K562 (cell line): Measurements from ENCODE around the gene CXCR3. TPM values are rescaled to one million over a fixed set of nuclear protein-coding genes. Genes with fewer than 3 reads are reported as not detected.

ENCODE experiments used
- ATAC-seq: fragments of 200-7000 bp; cut with Tn5 transposase; 3 replicates; pipeline ENCODE4 v1.9.1; 2020; ENCODE audit warnings: moderate library complexity
- BruUV-seq: library from RNA; stranded (reverse); fragments of 400-500 nt; replicated peaks from 2 replicates; lab custom pipeline; 2021; lab: Mats Ljungman, UMichigan
- CTCF ChIA-PET: fragments of 300-600 bp; formaldehyde crosslinking; extraction: SDS; loops from one replicate; lab custom pipeline; 2021; ENCODE audit warnings: low intra/inter-chr PET ratio; lab: Yijun Ruan, JAX
- POLR2A ChIA-PET: fragments of 300-600, 350-650 bp; sonication (Branson Sonifier 250); formaldehyde crosslinking; extraction: SDS; loops from one replicate; lab custom pipeline; 2021; ENCODE audit warnings: antibody characterized with exemption, inconsistent platforms; lab: Yijun Ruan, JAX
- DNase-seq, 4 experiments: peaks; one replicate each; pipeline versions ENCODE4 v3.0.0 to v3.0.0-alpha.2; 2011 to 2018; ENCODE audit warnings: low spot score in 3 of 4, mixed read lengths in 3 of 4; ENCODE audit errors: extremely low read depth in 1 of 4
- FAIRE-seq: peaks from 2 replicates; lab custom pipeline; 2011; peaks lifted over from hg19 to GRCh38; lab: Jason Lieb, UNC
- H2AFZ ChIP-seq: 2 replicates; pipeline ENCODE4 v1.6.0; 2011; ENCODE audit warnings: low read depth, low read length, control low read depth, inconsistent platforms
- H3K27ac ChIP-seq: fragments of 200-600 bp; 3 replicates; pipeline ENCODE4 v1.8.0; 2011; ENCODE audit warnings: low read depth, mild to moderate bottlenecking, control low read depth, inconsistent platforms, low read length, moderate library complexity, mixed read lengths; ENCODE audit errors: extremely low read depth
- H3K27me3 ChIP-seq, 2 experiments: fragments of 300-600 bp in 1 of 2; 2 replicates in 1 of 2; 3 replicates in 1 of 2; pipeline versions ENCODE4 v1.6.0 to v1.8.0; 2011; ENCODE audit warnings: inconsistent platforms in 2 of 2, low read length in 2 of 2, mild to moderate bottlenecking in 1 of 2, mixed read lengths in 1 of 2, moderate library complexity in 1 of 2; ENCODE audit not compliant: control insufficient read depth in 2 of 2, insufficient read depth in 2 of 2
- H3K36me3 ChIP-seq: fragments of 300-600 bp; 3 replicates; pipeline ENCODE4 v1.8.0; 2011; ENCODE audit warnings: mild to moderate bottlenecking, low read length, inconsistent platforms; ENCODE audit not compliant: control insufficient read depth, insufficient read depth
- H3K4me1 ChIP-seq, 2 experiments: fragments of 200-600 bp in 1 of 2; replicated peaks in 1 of 2; 2 replicates in 1 of 2; 3 replicates in 1 of 2; pipeline versions ENCODE4 v1.5.1 to v1.8.0; 2011; ENCODE audit warnings: inconsistent platforms in 2 of 2, low read length in 2 of 2, mild to moderate bottlenecking in 1 of 2, mixed read lengths in 1 of 2, moderate library complexity in 1 of 2; ENCODE audit not compliant: control insufficient read depth in 2 of 2, insufficient read depth in 2 of 2
- H3K4me2 ChIP-seq: 2 replicates; pipeline ENCODE4 v1.6.1; 2011; ENCODE audit warnings: low read length, control low read depth, inconsistent platforms, mixed read lengths; ENCODE audit not compliant: insufficient read depth
- H3K4me3 ChIP-seq: fragments of 200-600 bp; sonication (generic), shearing (Covaris generic); 2 replicates; pipeline ENCODE4 v1.5.1; 2016; ENCODE audit warnings: control low read depth, inconsistent platforms
- H3K79me2 ChIP-seq: fragments of 200-600 bp; 3 replicates; pipeline ENCODE4 v1.8.0; 2011; ENCODE audit warnings: low read length, inconsistent platforms; ENCODE audit not compliant: control insufficient read depth, insufficient read depth
- H3K9ac ChIP-seq, 2 experiments: 2 replicates each; pipeline versions ENCODE4 v1.6.0 to v1.6.1; 2011; ENCODE audit warnings: low read depth in 2 of 2, low read length in 2 of 2, control low read depth in 1 of 2, inconsistent platforms in 1 of 2, mild to moderate bottlenecking in 1 of 2, mixed read lengths in 1 of 2; ENCODE audit not compliant: insufficient read depth in 1 of 2
- H3K9me1 ChIP-seq: one replicate; pipeline ENCODE4 v1.6.0; 2011; ENCODE audit warnings: inconsistent platforms, mild to moderate bottlenecking, low read length, moderate library complexity; ENCODE audit not compliant: control insufficient read depth, insufficient read depth
- H3K9me3 ChIP-seq: replicated peaks from 2 replicates; pipeline ENCODE4 v1.5.1; 2011; ENCODE audit warnings: low read depth, low read length, inconsistent platforms; ENCODE audit not compliant: control insufficient read depth, insufficient read depth
- H4K20me1 ChIP-seq: replicated peaks from 2 replicates; pipeline ENCODE4 v1.6.1; 2011; ENCODE audit warnings: low read length, inconsistent platforms, mixed read lengths; ENCODE audit not compliant: control insufficient read depth, insufficient read depth
- CBX3 ChIP-seq, 2 experiments: IDR thresholded peaks; 1 replicate in 1 of 2; 2 replicates in 1 of 2; pipeline ENCODE4 v1.6.1; 2012; ENCODE audit warnings: inconsistent platforms in 2 of 2, low read length in 2 of 2, borderline replicate concordance in 1 of 2, control low read depth in 1 of 2
- CC2D1A ChIP-seq: fragments of 450-650 bp; IDR thresholded peaks from 2 replicates; pipeline ENCODE4 v1.6.1; 2017; ENCODE audit warnings: mild to moderate bottlenecking
- DLX4 ChIP-seq: fragments of 250-450 bp; sonication (Bioruptor Pico); IDR thresholded peaks from 2 replicates; pipeline ENCODE4 v1.6.1; 2021; ENCODE audit warnings: mild to moderate bottlenecking
- HMBOX1 ChIP-seq: sonication (generic); IDR thresholded peaks from 2 replicates; pipeline ENCODE4 v1.6.1; 2016
- HMGN3 ChIP-seq: IDR thresholded peaks from 2 replicates; pipeline ENCODE4 v1.6.1; 2011; ENCODE audit warnings: borderline replicate concordance, low read depth, mild to moderate bottlenecking, mixed read lengths, low read length; ENCODE audit not compliant: insufficient read length; ENCODE audit errors: extremely low read depth
- KLF16 ChIP-seq: IDR thresholded peaks from 2 replicates; pipeline ENCODE4 v1.6.1; 2016; ENCODE audit warnings: antibody characterized with exemption
- LCOR ChIP-seq: sonication (generic); formaldehyde crosslinking; IDR thresholded peaks from 2 replicates; pipeline ENCODE4 v1.8.0; 2022; ENCODE audit warnings: mild to moderate bottlenecking, missing genetic modification reagents
- MYNN ChIP-seq, 2 experiments: sonication (generic); formaldehyde crosslinking in 1 of 2; IDR thresholded peaks; 2 replicates each; pipeline versions ENCODE4 v1.5.0 to v1.6.1; 2016 to 2020; ENCODE audit warnings: antibody characterized with exemption in 1 of 2, missing genetic modification reagents in 1 of 2
- PTBP1 ChIP-seq: fragments of 200-400 bp; formaldehyde crosslinking; IDR thresholded peaks from 2 replicates; pipeline ENCODE4 v1.6.1; 2017; ENCODE audit warnings: low read depth, low read length
- RBM25 ChIP-seq: fragments of 200-400 bp; formaldehyde crosslinking; IDR thresholded peaks from 2 replicates; pipeline ENCODE4 v1.6.1; 2018; ENCODE audit warnings: low read length, low read depth, moderate library complexity; ENCODE audit not compliant: severe bottlenecking
- REST ChIP-seq, 2 experiments: fragments of 450-650 bp; formaldehyde crosslinking in 1 of 2; IDR thresholded peaks; 2 replicates each; pipeline versions ENCODE4 v1.4.0 to v1.6.1; 2014 to 2020; ENCODE audit warnings: mild to moderate bottlenecking in 2 of 2, borderline replicate concordance in 1 of 2, low read depth in 1 of 2
- XRCC4 ChIP-seq: IDR thresholded peaks from one replicate; pipeline ENCODE4 v1.6.1; 2011; ENCODE audit not compliant: insufficient read depth, insufficient read length; ENCODE audit errors: extremely low read depth
- ZNF143 ChIP-seq: sonication (generic); formaldehyde crosslinking; IDR thresholded peaks from 2 replicates; pipeline ENCODE4 v1.9.0; 2022; ENCODE audit warnings: mild to moderate bottlenecking, missing genetic modification reagents
- ZSCAN29 ChIP-seq: fragments of 450-650 bp; IDR thresholded peaks from 2 replicates; pipeline ENCODE4 v1.6.1; 2017
- WGBS: fragments of 100-300 bp; shearing (Covaris generic); methylation state at CpG from one replicate; pipeline ENCODE4 v1.1.6; 2016; ENCODE audit warnings: low coverage, mixed read lengths; ENCODE audit not compliant: insufficient coverage; ENCODE audit errors: missing lambda C conversion rate; 5-methylcytosine and 5-hydroxymethylcytosine counted together
- in situ Hi-C: fragments of 300-500 bp; cut with MboI; formaldehyde crosslinking; loops from 4 replicates; pipeline ENCODE4 v1.15.0; 2018; ENCODE audit warnings: inconsistent platforms, mixed read lengths
- intact Hi-C: fragments of 100-400 bp; cut with micrococcal nuclease; formaldehyde crosslinking; loops from 2 replicates; pipeline ENCODE4 v1.14.2; 2022
- polyA plus RNA-seq, 8 experiments: library from polyadenylated mRNA; depleted of rRNA in 4 of 8; stranded (reverse) in 5 of 8; unstranded in 3 of 8; fragments of >200 nt; fragmentation: Nextera tagmentation in 2 of 8; fragmentation: Illumina TruSeq in 1 of 8; extraction: Ambion mirVana in 2 of 8; extraction: Trizol in 1 of 8; gene quantifications; 2 replicates each; pipeline versions ENCODE4 v1.2.1 to v1.2.3, GENCODE V29; 2011 to 2014; ENCODE audit warnings: inconsistent platforms in 1 of 8, missing spikeins in 1 of 8
- total RNA-seq, 7 experiments: library from RNA; depleted of rRNA in 6 of 7; stranded (reverse); fragments of >200 nt in 6 of 7; fragmentation: Illumina TruSeq in 2 of 7; extraction: Trizol in 2 of 7; gene quantifications; 2 replicates each; pipeline versions ENCODE4 v1.2.1 to v1.2.3, GENCODE V29; 2011 to 2021; ENCODE audit warnings: low replicate concordance in 1 of 7

CXCR3 gene
- total and polyA plus RNA-seq, 9 of the 15 experiments (the other 6 are each of a cell fraction or from before 2014, with no cell fraction given): not detected

DNA sequence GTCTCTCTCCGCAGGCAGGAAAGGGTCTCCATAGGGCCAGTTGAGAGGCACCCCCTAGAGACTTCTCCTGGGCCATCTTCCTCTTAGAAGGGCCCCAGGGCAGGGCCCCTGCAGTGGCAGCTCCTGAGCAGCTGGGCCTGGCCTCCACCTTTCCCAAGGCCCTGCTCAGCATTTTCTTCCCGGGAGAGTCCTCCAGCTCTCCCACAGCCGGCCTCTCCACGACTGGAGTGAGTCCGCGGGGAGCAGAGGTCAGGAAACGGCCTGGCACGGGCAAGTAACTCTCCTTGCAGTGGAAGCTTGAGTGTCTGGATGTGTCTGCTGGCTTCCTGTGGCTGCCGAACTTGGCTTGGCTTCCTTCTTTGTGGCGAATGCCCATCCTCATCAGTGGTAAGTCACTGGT, 47.4 kb upstream of the CXCR3 start:
- H2AFZ ChIP-seq: no peak overlapping the region
- DNase-seq (no peak), ATAC-seq (no peak), FAIRE-seq (no peak)
- BruUV-seq: no TSS peak
- no peak overlapping the region for H3K4me3 ChIP-seq
- no peaks in the 10 kb centered on the region for H3K9me3 ChIP-seq
- no peaks in the 10 kb centered on the region for H3K36me3 ChIP-seq
- H3K27ac ChIP-seq: no peak overlapping the region
- H4K20me1 ChIP-seq: no peaks in the 10 kb centered on the region
- no peaks in the 10 kb centered on the region for H3K9me1 ChIP-seq
- intact Hi-C loops: no loop called here
- no peak overlapping the region for H3K9ac ChIP-seq
- no peak overlapping the region for H3K4me2 ChIP-seq
- H3K79me2 ChIP-seq: no peaks in the 10 kb centered on the region
- ChIA-PET POLR2A (interaction anchor here (0.6 kb wide), 1 partner anchor 576 kb away, joined by 3 read pairs; no protein-coding TSS in a partner anchor), CTCF (no interaction called here)
- peaks cover 0 to 16% of the 10 kb centered on the region in 2 experiments; a peak in 3 of 5 replicates for H3K4me1 ChIP-seq
- WGBS: 15% methylated on average over 5 of the region's 10 CpGs
- H3K27me3 ChIP-seq: peaks cover 4 to 30% of the 10 kb centered on the region in 2 experiments; a peak in 3 of 5 replicates
- in situ Hi-C loops: loop anchor here (25.0 kb wide), 1 partner anchor 197 kb away; no protein-coding TSS in a partner anchor
- no peak for TF ChIP-seq XRCC4
- no peak for TF ChIP-seq PTBP1
- TF ChIP-seq DLX4 (CRISPR knock-in tag): no peak
- TF ChIP-seq HMGN3: no peak
- TF ChIP-seq REST (IDR thresholded peaks at IDR 0.05; ENCODE audit: borderline replicate concordance): no peak
- no peak for TF ChIP-seq REST (CRISPR knock-in tag; IDR thresholded peaks at IDR 0.05; ENCODE audit: low read depth)
- TF ChIP-seq RBM25: no peak
- TF ChIP-seq HMBOX1: no peak
- no peak for TF ChIP-seq ZNF143 (CRISPR knock-in tag)
- no peak for TF ChIP-seq CC2D1A
- TF ChIP-seq LCOR (CRISPR knock-in tag): no peak
- no peak for TF ChIP-seq CBX3 (IDR thresholded peaks at IDR 0.05; ENCODE audit: borderline replicate concordance in 1 of 2, low read length in 2 of 2)
- TF ChIP-seq ZSCAN29: no peak
- no peak for TF ChIP-seq MYNN (IDR thresholded peaks at IDR 0.05)
- TF ChIP-seq MYNN (CRISPR knock-in tag; IDR thresholded peaks at IDR 0.05): no peak
- no peak for TF ChIP-seq KLF16
